Nephron progenitor cell (in vitro differentiated cells): ENCODE results near the gene CPLANE1.
"Not testable (repeated sequence)": the region's sequence is repeated elsewhere in the genome, so short reads cannot be mapped to it uniquely, and the experiment has no call there.

Experiments
- DNase-seq: peaks from one replicate; pipeline ENCODE4 v3.0.0; 2021
- H3K27ac Mint-ChIP-seq: 2 replicates; pipeline ENCODE4 v1.8.0; 2021; ENCODE audit warnings: mild to moderate bottlenecking, moderate library complexity, mixed read lengths
- H3K27me3 Mint-ChIP-seq: 2 replicates; pipeline ENCODE4 v1.8.0; 2021; ENCODE audit warnings: mild to moderate bottlenecking, low read depth, mixed read lengths; ENCODE audit not compliant: poor library complexity
- H3K36me3 Mint-ChIP-seq: 2 replicates; pipeline ENCODE4 v1.8.0; 2021; ENCODE audit warnings: low read depth, mixed read lengths
- H3K4me1 Mint-ChIP-seq: 2 replicates; pipeline ENCODE4 v1.8.0; 2021; ENCODE audit warnings: mixed read lengths
- H3K4me3 Mint-ChIP-seq: 2 replicates; pipeline ENCODE4 v1.8.0; 2021; ENCODE audit warnings: mild to moderate bottlenecking, moderate library complexity, mixed read lengths
- H3K9me3 Mint-ChIP-seq: 2 replicates; pipeline ENCODE4 v1.8.0; 2021; ENCODE audit warnings: mild to moderate bottlenecking, moderate library complexity, mixed read lengths
- TF ChIP-seq, protein P1 (sequence below): fragments of 200-600 bp; sonication (generic); IDR thresholded peaks from 2 replicates; pipeline ENCODE4 v1.5.0; 2021; ENCODE audit warnings: antibody characterized with exemption

CPLANE1 gene

GRCh38 chr5:37111426-37112382 is 137.5 kb downstream of the CPLANE1 start:
- peaks cover 91% of the 10 kb centered on the region for H3K36me3 Mint-ChIP-seq
- H3K4me1 Mint-ChIP-seq: no peaks in the 10 kb centered on the region
- TF ChIP-seq, protein P1, sequence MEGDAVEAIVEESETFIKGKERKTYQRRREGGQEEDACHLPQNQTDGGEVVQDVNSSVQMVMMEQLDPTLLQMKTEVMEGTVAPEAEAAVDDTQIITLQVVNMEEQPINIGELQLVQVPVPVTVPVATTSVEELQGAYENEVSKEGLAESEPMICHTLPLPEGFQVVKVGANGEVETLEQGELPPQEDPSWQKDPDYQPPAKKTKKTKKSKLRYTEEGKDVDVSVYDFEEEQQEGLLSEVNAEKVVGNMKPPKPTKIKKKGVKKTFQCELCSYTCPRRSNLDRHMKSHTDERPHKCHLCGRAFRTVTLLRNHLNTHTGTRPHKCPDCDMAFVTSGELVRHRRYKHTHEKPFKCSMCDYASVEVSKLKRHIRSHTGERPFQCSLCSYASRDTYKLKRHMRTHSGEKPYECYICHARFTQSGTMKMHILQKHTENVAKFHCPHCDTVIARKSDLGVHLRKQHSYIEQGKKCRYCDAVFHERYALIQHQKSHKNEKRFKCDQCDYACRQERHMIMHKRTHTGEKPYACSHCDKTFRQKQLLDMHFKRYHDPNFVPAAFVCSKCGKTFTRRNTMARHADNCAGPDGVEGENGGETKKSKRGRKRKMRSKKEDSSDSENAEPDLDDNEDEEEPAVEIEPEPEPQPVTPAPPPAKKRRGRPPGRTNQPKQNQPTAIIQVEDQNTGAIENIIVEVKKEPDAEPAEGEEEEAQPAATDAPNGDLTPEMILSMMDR: no peak
- H3K27me3 Mint-ChIP-seq: no peaks in the 10 kb centered on the region
- H3K4me3 Mint-ChIP-seq: no peak overlapping the region
- no peak for DNase-seq
- no peak overlapping the region for H3K27ac Mint-ChIP-seq
- peaks cover 3% of the 10 kb centered on the region for H3K9me3 Mint-ChIP-seq

DNA sequence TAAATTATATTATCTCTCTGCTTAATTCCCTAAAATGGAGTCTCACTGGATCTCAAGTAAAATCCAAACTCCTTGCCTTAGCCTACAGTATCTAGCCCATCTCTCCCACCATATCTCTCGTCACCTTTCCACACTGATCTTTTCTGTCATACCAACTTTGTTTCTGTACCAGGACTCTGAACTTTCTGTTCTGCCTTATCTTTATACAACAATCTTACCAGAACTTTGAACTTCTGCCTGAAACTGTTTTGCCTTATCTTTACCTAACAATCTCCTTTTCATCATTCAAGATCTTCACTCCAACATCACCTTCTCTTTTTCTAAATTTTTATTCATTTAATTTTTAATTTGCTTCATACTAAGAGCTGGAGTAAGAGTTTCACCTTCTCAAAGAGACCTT is 139.0 kb downstream of the CPLANE1 start:
- peaks cover 92% of the 10 kb centered on the region for H3K36me3 Mint-ChIP-seq
- H3K4me1 Mint-ChIP-seq: no peaks in the 10 kb centered on the region
- no peak overlapping the region for H3K27ac Mint-ChIP-seq
- no peak overlapping the region for H3K4me3 Mint-ChIP-seq
- no peak for DNase-seq
- TF ChIP-seq, protein P1: no peak
- H3K9me3 Mint-ChIP-seq: peaks cover 6% of the 10 kb centered on the region
- H3K27me3 Mint-ChIP-seq: no peaks in the 10 kb centered on the region

DNA sequence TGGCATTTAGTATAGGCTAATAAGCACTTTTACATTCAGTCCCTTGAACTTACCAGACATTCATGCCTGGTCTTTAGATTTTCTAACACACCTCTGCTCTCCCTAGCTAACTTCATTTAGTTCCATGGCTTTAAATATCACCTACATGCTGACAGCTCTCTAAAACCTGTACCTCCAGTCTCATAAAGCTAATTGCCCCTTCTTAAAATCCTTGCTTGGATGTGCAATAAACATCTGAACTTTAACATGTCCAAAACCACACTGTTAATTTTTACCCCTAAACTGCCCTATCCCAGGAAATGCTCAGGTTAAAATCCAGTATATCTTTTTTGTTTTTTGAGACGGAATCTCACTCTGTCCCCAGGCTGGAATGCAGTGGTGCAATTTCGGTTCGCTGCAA is 139.8 kb downstream of the CPLANE1 start:
- TF ChIP-seq, protein P1: no peak

GRCh38 chr5:37103302-37103701 is 145.9 kb downstream of the CPLANE1 start:
- DNase-seq: no peak
- Mint-ChIP-seq H3K27ac (no peak overlapping the region), H3K4me3 (no peak overlapping the region), H3K9me3 (peaks cover 71% of the 10 kb centered on the region), H3K27me3 (no peaks in the 10 kb centered on the region), H3K4me1 (no peaks in the 10 kb centered on the region), H3K36me3 (peaks cover 97% of the 10 kb centered on the region)
- TF ChIP-seq, protein P1: no peak

More for the DNA sequence above, 139.8 kb downstream of the CPLANE1 start:
- H3K9me3 Mint-ChIP-seq: peaks cover 10% of the 10 kb centered on the region
- no peaks in the 10 kb centered on the region for H3K4me1 Mint-ChIP-seq
- H3K27ac Mint-ChIP-seq: no peak overlapping the region
- H3K36me3 Mint-ChIP-seq: peaks cover 92% of the 10 kb centered on the region
- H3K27me3 Mint-ChIP-seq: no peaks in the 10 kb centered on the region
- no peak overlapping the region for H3K4me3 Mint-ChIP-seq
- DNase-seq: no peak

GRCh38 chr5:37099267-37099666 is 149.9 kb downstream of the CPLANE1 start:
- peaks cover 100% of the 10 kb centered on the region for H3K36me3 Mint-ChIP-seq

GRCh38 chr5:37093795-37094194 is 155.4 kb downstream of the CPLANE1 start:
- H3K4me3 Mint-ChIP-seq, H3K27me3 Mint-ChIP-seq, DNase-seq, H3K27ac Mint-ChIP-seq: not testable (repeated sequence)
- peaks cover 98% of the 10 kb centered on the region for H3K36me3 Mint-ChIP-seq
- H3K9me3 Mint-ChIP-seq: peaks cover 92% of the 10 kb centered on the region
- H3K4me1 Mint-ChIP-seq: peaks cover 18% of the 10 kb centered on the region

More at GRCh38 chr5:37099267-37099666, 149.9 kb downstream of the CPLANE1 start:
- H3K9me3 Mint-ChIP-seq: peaks cover 100% of the 10 kb centered on the region
- H3K27ac Mint-ChIP-seq, H3K27me3 Mint-ChIP-seq, H3K4me3 Mint-ChIP-seq, DNase-seq, H3K4me1 Mint-ChIP-seq: not testable (repeated sequence)
